Gastroesophageal sphincter (tissue), 4 donors: ENCODE results near the gene DHX15. TPM values are rescaled to one million over a fixed set of nuclear protein-coding genes. Genes with fewer than 3 reads are reported as not detected.

Experiments used
- ATAC-seq: fragments of 150-250 bp; one replicate; pipeline ENCODE4 v1.9.1; 2016; ENCODE audit warnings: mild to moderate bottlenecking, moderate library complexity
- H3K27ac ChIP-seq, 4 donors: fragments of 200-600 bp; sonication (generic) in 3 of 4; 1 replicate in 3 of 4; 2 replicates in 1 of 4; pipeline ENCODE4 v1.5.1; 2016 to 2019
- H3K27me3 ChIP-seq: fragments of 200-600 bp; sonication (generic); one replicate; pipeline ENCODE4 v1.5.1; 2019
- H3K36me3 ChIP-seq, 2 donors: fragments of 200-600 bp; sonication (generic); one replicate each; pipeline ENCODE4 v1.5.1; 2019; ENCODE audit warnings: control low read depth in 1 of 2
- H3K4me1 ChIP-seq, 3 donors: fragments of 200-600 bp; sonication (generic); 1 replicate in 2 of 3; 2 replicates in 1 of 3; pipeline ENCODE4 v1.5.1; 2016 to 2019; ENCODE audit warnings: control low read depth in 2 of 3
- H3K4me3 ChIP-seq, 2 donors: fragments of 200-600 bp; sonication (generic); one replicate each; pipeline ENCODE4 v1.5.1; 2019; ENCODE audit warnings: mild to moderate bottlenecking in 1 of 2, moderate library complexity in 1 of 2
- H3K9me3 ChIP-seq, 3 donors: fragments of 200-600 bp; sonication (generic); one replicate each; pipeline ENCODE4 v1.5.1; 2017 to 2019; ENCODE audit warnings: control low read depth in 2 of 3
- CTCF ChIP-seq, 4 experiments: fragments of 200-600 bp in 2 of 4; fragments of 450-650 bp in 2 of 4; sonication (generic) in 1 of 4; IDR thresholded peaks; one replicate each; pipeline ENCODE4 v1.5.1; 2017 to 2019; ENCODE audit warnings: antibody characterized with exemption in 4 of 4, mild to moderate bottlenecking in 2 of 4, moderate library complexity in 2 of 4
- EP300 ChIP-seq: sonication (generic); formaldehyde crosslinking; IDR thresholded peaks from one replicate; pipeline ENCODE4 v1.6.1; 2017; ENCODE audit warnings: antibody characterized with exemption, mild to moderate bottlenecking
- POLR2A ChIP-seq, 2 donors: fragments of 450-650 bp; IDR thresholded peaks; one replicate each; pipeline ENCODE4 v1.6.1; 2017; ENCODE audit warnings: antibody characterized with exemption in 2 of 2, mild to moderate bottlenecking in 2 of 2, moderate library complexity in 1 of 2
- POLR2AphosphoS5 ChIP-seq: sonication (generic); formaldehyde crosslinking; IDR thresholded peaks from one replicate; pipeline ENCODE4 v1.6.1; 2017; ENCODE audit warnings: antibody characterized with exemption
- WGBS, 2 donors: methylation state at CpG; one replicate each; pipeline ENCODE4 v1.1.5; 2018; ENCODE audit warnings: low coverage in 1 of 2; 5-methylcytosine and 5-hydroxymethylcytosine counted together
- total RNA-seq, 4 donors: library from RNA; depleted of rRNA; stranded (reverse); fragments of >200 nt; gene quantifications; one replicate each; pipeline ENCODE4 v1.1.0, GENCODE V29; 2016

DHX15 gene
- total RNA-seq, 4 donors from 2014 or later = 91.0 to 146 (median 118) TPM

- TF ChIP-seq POLR2AphosphoS5 (no peak), CTCF (IDR thresholded peaks at IDR 0.05) (no peak), POLR2A (IDR thresholded peaks at IDR 0.05) (no peak), EP300 (no peak)
- H3K4me1 ChIP-seq = peaks cover 7 to 86% (median 21%) of the 10 kb centered on the region in 3 donors
- H3K27ac ChIP-seq = no peak overlapping the region
- ATAC-seq = no peak
- H3K4me3 ChIP-seq = no peak overlapping the region
- no peaks in the 10 kb centered on the region for H3K27me3 ChIP-seq
- peaks cover 5 to 46% of the 10 kb centered on the region in 2 donors for H3K36me3 ChIP-seq
- no peaks in the 10 kb centered on the region for H3K9me3 ChIP-seq
- WGBS, 2 donors = 89 to 95% methylated on average over 12 to 17 of the region's 17 CpGs
Measured at GRCh38 chr4:24576276-24576675, 8.1 kb downstream of the DHX15 start.

GRCh38 chr4:24574236-24574635 lies 10.1 kb downstream of the DHX15 start:
- no peak overlapping the region for H3K27ac ChIP-seq
- H3K4me3 ChIP-seq = no peak overlapping the region
- TF ChIP-seq POLR2A (IDR thresholded peaks at IDR 0.05) = no peak
- no peak for TF ChIP-seq POLR2AphosphoS5
- TF ChIP-seq CTCF (IDR thresholded peaks at IDR 0.05) = no peak
- TF ChIP-seq EP300 = no peak
- H3K4me1 ChIP-seq = peaks cover 7 to 86% (median 25%) of the 10 kb centered on the region in 3 donors
- ATAC-seq = no peak
- H3K9me3 ChIP-seq = no peaks in the 10 kb centered on the region
- H3K27me3 ChIP-seq = no peaks in the 10 kb centered on the region
- peaks cover 5 to 46% of the 10 kb centered on the region in 2 donors for H3K36me3 ChIP-seq

- H3K9me3 ChIP-seq = no peaks in the 10 kb centered on the region
- H3K27ac ChIP-seq = no peak overlapping the region
- no peaks in the 10 kb centered on the region for H3K27me3 ChIP-seq
- H3K4me3 ChIP-seq = no peak overlapping the region
- no peak for ATAC-seq
- peaks cover 5 to 46% of the 10 kb centered on the region in 2 donors for H3K36me3 ChIP-seq
- H3K4me1 ChIP-seq = peaks cover 7 to 85% (median 20%) of the 10 kb centered on the region in 3 donors
- TF ChIP-seq POLR2A (IDR thresholded peaks at IDR 0.05) (no peak), POLR2AphosphoS5 (no peak), CTCF (IDR thresholded peaks at IDR 0.05) (no peak), EP300 (no peak)
- WGBS, 2 donors = 0% methylated on average over 1 of the region's 2 CpGs
Measured at GRCh38 chr4:24573582-24573981, 10.8 kb downstream of the DHX15 start.

GRCh38 chr4:24570574-24571236 lies 13.6 kb downstream of the DHX15 start:
- Histone ChIP-seq H3K9me3 (no peaks in the 10 kb centered on the region), H3K27me3 (no peaks in the 10 kb centered on the region), H3K27ac (no peak overlapping the region), H3K4me3 (no peak overlapping the region), H3K36me3 (peaks cover 0 to 44% of the 10 kb centered on the region in 2 donors), H3K4me1 (peaks cover 3 to 84% (median 8%) of the 10 kb centered on the region in 3 donors)
- ATAC-seq = no peak
- 70 to 73% methylated on average over 5 of the region's 5 CpGs for WGBS, 2 donors
- no peak for TF ChIP-seq POLR2AphosphoS5
- no peak for TF ChIP-seq POLR2A (IDR thresholded peaks at IDR 0.05)
- no peak for TF ChIP-seq EP300
- no peak for TF ChIP-seq CTCF (IDR thresholded peaks at IDR 0.05)

GRCh38 chr4:24570172-24570571 lies 14.2 kb downstream of the DHX15 start:
- H3K4me1 ChIP-seq = peaks cover 3 to 90% (median 8%) of the 10 kb centered on the region in 3 donors
- peaks cover 0 to 38% of the 10 kb centered on the region in 2 donors for H3K36me3 ChIP-seq
- no peak overlapping the region for H3K4me3 ChIP-seq
- no peaks in the 10 kb centered on the region for H3K9me3 ChIP-seq
- no peaks in the 10 kb centered on the region for H3K27me3 ChIP-seq
- TF ChIP-seq POLR2AphosphoS5 = no peak
- TF ChIP-seq EP300 = no peak
- no peak for TF ChIP-seq POLR2A (IDR thresholded peaks at IDR 0.05)
- no peak for TF ChIP-seq CTCF (IDR thresholded peaks at IDR 0.05)
- ATAC-seq = no peak
- 68 to 73% methylated on average over 1 of the region's 1 CpG for WGBS, 2 donors
- H3K27ac ChIP-seq = no peak overlapping the region
